Measurements from ENCODE around the gene PLPP3. TPM values are rescaled to one million over a fixed set of nuclear protein-coding genes. Genes with fewer than 3 reads are reported as not detected.

Gene PLPP3
- total and polyA plus RNA-seq, 2 experiments from 2014 or later, result 41.9 to 61.9 TPM

DNA sequence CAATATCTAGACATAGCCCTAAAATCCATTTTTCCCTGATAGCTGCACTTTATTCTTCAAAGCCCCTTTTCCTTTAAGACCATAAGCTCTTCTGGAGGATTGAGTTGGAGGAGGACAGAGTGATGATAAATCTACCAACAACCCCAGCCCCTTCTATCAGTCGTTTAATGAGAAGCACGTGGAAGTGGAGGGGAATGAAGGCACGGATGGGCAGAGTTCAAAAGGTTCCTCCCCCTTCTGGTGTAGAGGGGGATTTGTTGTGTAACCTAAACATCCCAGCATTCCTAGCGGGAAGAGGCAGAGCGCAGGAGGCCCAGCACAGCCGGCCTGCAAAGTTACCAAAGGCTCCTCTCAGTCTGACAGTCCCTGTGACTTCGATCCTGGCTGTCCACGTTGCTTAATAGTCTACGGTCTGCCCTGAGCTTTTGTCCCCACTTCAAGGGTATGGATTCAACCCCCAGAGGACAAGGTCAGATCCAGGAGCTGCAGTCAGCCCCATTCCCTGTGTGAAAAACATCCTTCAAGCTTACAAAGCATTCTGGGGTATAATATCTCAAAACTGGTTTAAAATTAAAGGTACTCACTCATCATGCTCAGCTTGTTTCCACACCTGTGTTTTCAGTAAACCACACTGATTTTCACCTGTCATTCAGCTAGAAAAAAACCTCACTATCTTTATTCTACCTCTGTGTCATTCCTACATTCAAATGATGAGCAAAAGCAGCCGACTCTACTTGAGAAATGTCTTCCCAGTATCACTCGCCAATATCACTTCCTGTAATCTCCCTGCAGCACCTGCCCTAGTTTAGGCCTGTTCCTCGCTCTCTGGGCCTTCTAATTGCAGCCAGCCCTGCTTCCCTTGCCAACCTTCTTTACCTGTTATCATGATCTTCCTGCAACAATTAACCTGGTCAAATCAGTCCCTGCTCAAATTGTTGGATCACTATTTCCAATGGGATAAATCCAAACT, 117.9 kb downstream of the PLPP3 start:
- no peak overlapping the region for H3K4me3 ChIP-seq
- no peaks in the 10 kb centered on the region for H3K27me3 ChIP-seq (ENCODE audit: insufficient read depth)
- no peaks in the 10 kb centered on the region for H3F3A ChIP-seq (replicated peaks; ENCODE audit: low read depth)
- Mint-ChIP-seq H3K36me3 (ENCODE audit: low read depth) (no peaks in the 10 kb centered on the region), H3K27me3 (ENCODE audit: insufficient read depth, low read depth, poor library complexity) (no peaks in the 10 kb centered on the region), H3K9me3 (no peaks in the 10 kb centered on the region), H3K4me3 (no peak overlapping the region), H3K27ac (no peak overlapping the region), H3K4me1 (peaks cover 14% of the 10 kb centered on the region)
- H3K4me2 ChIP-seq, result no peak overlapping the region
- ATAC-seq, result peak; percentile 72
- DNase-seq (ENCODE audit: low spot score), result peak; percentile 58
- no peak overlapping the region for H2AFZ ChIP-seq
- peaks cover 3% of the 10 kb centered on the region; the same call in 1 of the 2 replicates for H3K9me2 ChIP-seq (ENCODE audit: insufficient read depth)
- H3K27ac ChIP-seq (ENCODE audit: low read depth), result no peak overlapping the region
- no peaks in the 10 kb centered on the region; the same call in 1 of the 2 replicates for H3K36me3 ChIP-seq (ENCODE audit: insufficient read depth)
- H3K79me2 ChIP-seq (replicated peaks; ENCODE audit: insufficient read depth), result no peaks in the 10 kb centered on the region
- H4K20me1 ChIP-seq (replicated peaks; ENCODE audit: insufficient read depth), result no peaks in the 10 kb centered on the region
- TF ChIP-seq, protein P1, sequence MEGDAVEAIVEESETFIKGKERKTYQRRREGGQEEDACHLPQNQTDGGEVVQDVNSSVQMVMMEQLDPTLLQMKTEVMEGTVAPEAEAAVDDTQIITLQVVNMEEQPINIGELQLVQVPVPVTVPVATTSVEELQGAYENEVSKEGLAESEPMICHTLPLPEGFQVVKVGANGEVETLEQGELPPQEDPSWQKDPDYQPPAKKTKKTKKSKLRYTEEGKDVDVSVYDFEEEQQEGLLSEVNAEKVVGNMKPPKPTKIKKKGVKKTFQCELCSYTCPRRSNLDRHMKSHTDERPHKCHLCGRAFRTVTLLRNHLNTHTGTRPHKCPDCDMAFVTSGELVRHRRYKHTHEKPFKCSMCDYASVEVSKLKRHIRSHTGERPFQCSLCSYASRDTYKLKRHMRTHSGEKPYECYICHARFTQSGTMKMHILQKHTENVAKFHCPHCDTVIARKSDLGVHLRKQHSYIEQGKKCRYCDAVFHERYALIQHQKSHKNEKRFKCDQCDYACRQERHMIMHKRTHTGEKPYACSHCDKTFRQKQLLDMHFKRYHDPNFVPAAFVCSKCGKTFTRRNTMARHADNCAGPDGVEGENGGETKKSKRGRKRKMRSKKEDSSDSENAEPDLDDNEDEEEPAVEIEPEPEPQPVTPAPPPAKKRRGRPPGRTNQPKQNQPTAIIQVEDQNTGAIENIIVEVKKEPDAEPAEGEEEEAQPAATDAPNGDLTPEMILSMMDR (conservative IDR thresholded peaks at IDR 0.05; ENCODE audit: low read depth in 2 of 2), result peak; percentile 28 to 33; a peak in 2 of 4 replicates
- TF ChIP-seq, protein P2, sequence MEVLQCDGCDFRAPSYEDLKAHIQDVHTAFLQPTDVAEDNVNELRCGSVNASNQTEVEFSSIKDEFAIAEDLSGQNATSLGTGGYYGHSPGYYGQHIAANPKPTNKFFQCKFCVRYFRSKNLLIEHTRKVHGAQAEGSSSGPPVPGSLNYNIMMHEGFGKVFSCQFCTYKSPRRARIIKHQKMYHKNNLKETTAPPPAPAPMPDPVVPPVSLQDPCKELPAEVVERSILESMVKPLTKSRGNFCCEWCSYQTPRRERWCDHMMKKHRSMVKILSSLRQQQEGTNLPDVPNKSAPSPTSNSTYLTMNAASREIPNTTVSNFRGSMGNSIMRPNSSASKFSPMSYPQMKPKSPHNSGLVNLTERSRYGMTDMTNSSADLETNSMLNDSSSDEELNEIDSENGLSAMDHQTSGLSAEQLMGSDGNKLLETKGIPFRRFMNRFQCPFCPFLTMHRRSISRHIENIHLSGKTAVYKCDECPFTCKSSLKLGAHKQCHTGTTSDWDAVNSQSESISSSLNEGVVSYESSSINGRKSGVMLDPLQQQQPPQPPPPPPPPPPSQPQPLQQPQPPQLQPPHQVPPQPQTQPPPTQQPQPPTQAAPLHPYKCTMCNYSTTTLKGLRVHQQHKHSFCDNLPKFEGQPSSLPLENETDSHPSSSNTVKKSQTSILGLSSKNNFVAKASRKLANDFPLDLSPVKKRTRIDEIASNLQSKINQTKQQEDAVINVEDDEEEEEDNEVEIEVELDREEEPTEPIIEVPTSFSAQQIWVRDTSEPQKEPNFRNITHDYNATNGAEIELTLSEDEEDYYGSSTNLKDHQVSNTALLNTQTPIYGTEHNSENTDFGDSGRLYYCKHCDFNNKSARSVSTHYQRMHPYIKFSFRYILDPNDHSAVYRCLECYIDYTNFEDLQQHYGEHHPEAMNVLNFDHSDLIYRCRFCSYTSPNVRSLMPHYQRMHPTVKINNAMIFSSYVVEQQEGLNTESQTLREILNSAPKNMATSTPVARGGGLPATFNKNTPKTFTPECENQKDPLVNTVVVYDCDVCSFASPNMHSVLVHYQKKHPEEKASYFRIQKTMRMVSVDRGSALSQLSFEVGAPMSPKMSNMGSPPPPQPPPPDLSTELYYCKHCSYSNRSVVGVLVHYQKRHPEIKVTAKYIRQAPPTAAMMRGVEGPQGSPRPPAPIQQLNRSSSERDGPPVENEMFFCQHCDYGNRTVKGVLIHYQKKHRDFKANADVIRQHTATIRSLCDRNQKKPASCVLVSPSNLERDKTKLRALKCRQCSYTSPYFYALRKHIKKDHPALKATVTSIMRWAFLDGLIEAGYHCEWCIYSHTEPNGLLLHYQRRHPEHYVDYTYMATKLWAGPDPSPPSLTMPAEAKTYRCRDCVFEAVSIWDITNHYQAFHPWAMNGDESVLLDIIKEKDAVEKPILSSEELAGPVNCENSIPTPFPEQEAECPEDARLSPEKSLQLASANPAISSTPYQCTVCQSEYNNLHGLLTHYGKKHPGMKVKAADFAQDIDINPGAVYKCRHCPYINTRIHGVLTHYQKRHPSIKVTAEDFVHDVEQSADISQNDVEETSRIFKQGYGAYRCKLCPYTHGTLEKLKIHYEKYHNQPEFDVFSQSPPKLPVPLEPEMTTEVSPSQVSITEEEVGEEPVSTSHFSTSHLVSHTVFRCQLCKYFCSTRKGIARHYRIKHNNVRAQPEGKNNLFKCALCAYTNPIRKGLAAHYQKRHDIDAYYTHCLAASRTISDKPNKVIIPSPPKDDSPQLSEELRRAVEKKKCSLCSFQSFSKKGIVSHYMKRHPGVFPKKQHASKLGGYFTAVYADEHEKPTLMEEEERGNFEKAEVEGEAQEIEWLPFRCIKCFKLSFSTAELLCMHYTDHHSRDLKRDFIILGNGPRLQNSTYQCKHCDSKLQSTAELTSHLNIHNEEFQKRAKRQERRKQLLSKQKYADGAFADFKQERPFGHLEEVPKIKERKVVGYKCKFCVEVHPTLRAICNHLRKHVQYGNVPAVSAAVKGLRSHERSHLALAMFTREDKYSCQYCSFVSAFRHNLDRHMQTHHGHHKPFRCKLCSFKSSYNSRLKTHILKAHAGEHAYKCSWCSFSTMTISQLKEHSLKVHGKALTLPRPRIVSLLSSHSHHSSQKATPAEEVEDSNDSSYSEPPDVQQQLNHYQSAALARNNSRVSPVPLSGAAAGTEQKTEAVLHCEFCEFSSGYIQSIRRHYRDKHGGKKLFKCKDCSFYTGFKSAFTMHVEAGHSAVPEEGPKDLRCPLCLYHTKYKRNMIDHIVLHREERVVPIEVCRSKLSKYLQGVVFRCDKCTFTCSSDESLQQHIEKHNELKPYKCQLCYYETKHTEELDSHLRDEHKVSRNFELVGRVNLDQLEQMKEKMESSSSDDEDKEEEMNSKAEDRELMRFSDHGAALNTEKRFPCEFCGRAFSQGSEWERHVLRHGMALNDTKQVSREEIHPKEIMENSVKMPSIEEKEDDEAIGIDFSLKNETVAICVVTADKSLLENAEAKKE (CRISPR knock-in tag; IDR thresholded peaks at IDR 0.05), result no peak
- H3K4me1 ChIP-seq (ENCODE audit: insufficient read depth), result no peaks in the 10 kb centered on the region
